Lung (tissue), 12 donors: ENCODE measurements around the gene CIART. TPM values are rescaled to one million over a fixed set of nuclear protein-coding genes. Genes with fewer than 3 reads are reported as not detected.
"Not testable (repeated sequence)": the region's sequence is repeated elsewhere in the genome, so short reads cannot be mapped to it uniquely, and the experiment has no call there.

Experiments used
- ATAC-seq: fragments of 200-7000 bp; cut with Tn5 transposase; one replicate; pipeline ENCODE4 v1.9.1; 2020; ENCODE audit warnings: moderate number of reproducible peaks; ENCODE audit not compliant: insufficient read depth, low FRiP score
- DNase-seq, 3 donors: peaks; one replicate each; pipeline ENCODE4 v3.0.0-alpha.2; 2013 to 2017
- H3K27ac ChIP-seq, 2 donors: one replicate each; pipeline ENCODE4 v1.5.1; 2013; ENCODE audit warnings: mild to moderate bottlenecking in 2 of 2, moderate library complexity in 2 of 2, control low read depth in 1 of 2, inconsistent platforms in 1 of 2, low read depth in 1 of 2, low read length in 1 of 2
- H3K27me3 ChIP-seq, 3 donors: one replicate each; pipeline ENCODE4 v1.5.1; 2013; ENCODE audit warnings: low read length in 2 of 3; ENCODE audit not compliant: control insufficient read depth in 3 of 3, insufficient read depth in 3 of 3
- H3K36me3 ChIP-seq, 4 donors: one replicate each; pipeline ENCODE4 v1.5.1; 2013; ENCODE audit warnings: low read length in 4 of 4, mild to moderate bottlenecking in 1 of 4, moderate library complexity in 1 of 4; ENCODE audit not compliant: control insufficient read depth in 4 of 4, insufficient read depth in 4 of 4
- H3K4me1 ChIP-seq, 5 donors: one replicate each; pipeline ENCODE4 v1.5.1; 2013; ENCODE audit warnings: low read length in 5 of 5, mild to moderate bottlenecking in 2 of 5, moderate library complexity in 1 of 5; ENCODE audit not compliant: control insufficient read depth in 5 of 5, insufficient read depth in 5 of 5
- H3K4me3 ChIP-seq: one replicate; pipeline ENCODE4 v1.5.1; 2013; ENCODE audit warnings: mild to moderate bottlenecking, control low read depth, moderate library complexity
- H3K9ac ChIP-seq, 2 donors: one replicate each; pipeline ENCODE4 v1.5.1; 2013; ENCODE audit warnings: low read length in 2 of 2, control low read depth in 1 of 2; ENCODE audit not compliant: insufficient read depth in 1 of 2
- H3K9me3 ChIP-seq, 4 donors: one replicate each; pipeline ENCODE4 v1.5.1; 2013; ENCODE audit warnings: low read length in 3 of 4, mild to moderate bottlenecking in 1 of 4, moderate library complexity in 1 of 4; ENCODE audit not compliant: control insufficient read depth in 4 of 4, insufficient read depth in 3 of 4
- CTCF ChIP-seq: IDR thresholded peaks from 2 replicates; pipeline ENCODE4 v1.5.1; 2012; ENCODE audit warnings: mild to moderate bottlenecking; ENCODE audit errors: control extremely low read depth, extremely low read depth
- WGBS, 2 donors: extraction: QIAGEN DNeasy Blood & Tissue Kit; methylation state at CpG; one replicate each; pipeline ENCODE4 v1.1.7; 2013; 5-methylcytosine and 5-hydroxymethylcytosine counted together
- polyA plus RNA-seq, 2 donors: library from polyadenylated mRNA; stranded (reverse); fragments of 200-250 nt; gene quantifications; one replicate each; pipeline ENCODE4 v1.2.1, GENCODE V29; 2013
- total RNA-seq, 2 donors: library from RNA; depleted of rRNA in 1 of 2; stranded (reverse); fragments of >200 nt in 1 of 2; gene quantifications; one replicate each; pipeline ENCODE4 v1.2.1, GENCODE V29; 2014 to 2021
- donor health status: control.
- donor health status: control.
- donor health status: Bipolar disorder and iron deficiency.
- donor health status: healthy.
- donor health status: DM: yes; HTN: yes; CAD: no.

CIART gene
- total and polyA plus RNA-seq, 4 donors: 1.3 to 8.0 (median 4.9) TPM

GRCh38 chr1:150235852-150236613 is 46.3 kb upstream of the CIART start, which contains the start of gene ANP32E:
Gene ANP32E, minus strand, starts transcription at chr1:150236112. Its CDS starts 326 bp downstream, at chr1:150235786.
- Histone ChIP-seq H3K27me3 (no peaks in the 10 kb centered on the region), H3K4me3 (peak within 1 kb of the TSS; percentile 79), H3K9me3 (no peaks in the 10 kb centered on the region), H3K36me3 (peaks cover 0 to 3% (median 0%) of the 10 kb centered on the region in 4 donors), H3K9ac (peak within 1 kb of the TSS; percentile 78 to 90), H3K27ac (peak within 1 kb of the TSS; percentile 94 to 98), H3K4me1 (peaks cover 0 to 18% (median 6%) of the 10 kb centered on the region in 5 donors)
- WGBS, 2 donors: 0 to 1% methylated on average over 33 of the region's 33 CpGs
- DNase-seq (peak; percentile 98 to 100 (median 100)), ATAC-seq (peak; percentile 90)
- no peak for TF ChIP-seq CTCF

GRCh38 chr1:150236614-150237100 is 45.7 kb upstream of the CIART start:
- Histone ChIP-seq H3K9ac (peak overlapping the region in 1 of 2 donors; percentile 76), H3K27me3 (no peaks in the 10 kb centered on the region), H3K27ac (no peak overlapping the region), H3K4me3 (peak overlapping the region; percentile 49), H3K4me1 (peaks cover 0 to 18% (median 6%) of the 10 kb centered on the region in 5 donors), H3K9me3 (no peaks in the 10 kb centered on the region), H3K36me3 (no peaks in the 10 kb centered on the region)
- WGBS, 2 donors: 34 to 39% methylated on average over 10 of the region's 10 CpGs
- DNase-seq (no peak), ATAC-seq (no peak)
- TF ChIP-seq CTCF: no peak

- not testable (repeated sequence) for H3K27ac ChIP-seq, DNase-seq, H3K36me3 ChIP-seq, H3K9me3 ChIP-seq, ATAC-seq, H3K4me3 ChIP-seq, H3K27me3 ChIP-seq, H3K9ac ChIP-seq
- peaks cover 0 to 18% (median 6%) of the 10 kb centered on the region in 5 donors for H3K4me1 ChIP-seq
- WGBS, 2 donors: 95 to 98% methylated on average over 13 of the region's 13 CpGs
These were observed 45.2 kb upstream of the CIART start for GRCh38 chr1:150237176-150237575.

- WGBS, 2 donors: 95 to 98% methylated on average over 21 of the region's 21 CpGs
- DNase-seq (no peak), ATAC-seq (no peak)
- Histone ChIP-seq H3K9me3 (no peaks in the 10 kb centered on the region), H3K4me1 (peaks cover 0 to 18% (median 6%) of the 10 kb centered on the region in 5 donors), H3K27me3 (no peaks in the 10 kb centered on the region), H3K27ac (no peak overlapping the region), H3K36me3 (no peaks in the 10 kb centered on the region), H3K9ac (no peak overlapping the region), H3K4me3 (no peak overlapping the region)
- TF ChIP-seq CTCF: no peak
These were observed 44.6 kb upstream of the CIART start for GRCh38 chr1:150237746-150238145.
